ENCODE data around the gene PITX1. TPM values are rescaled to one million over a fixed set of nuclear protein-coding genes. Genes with fewer than 3 reads are reported as not detected.

Gene PITX1
- total RNA-seq, 1 donor from 2014 or later: not detected

DNA sequence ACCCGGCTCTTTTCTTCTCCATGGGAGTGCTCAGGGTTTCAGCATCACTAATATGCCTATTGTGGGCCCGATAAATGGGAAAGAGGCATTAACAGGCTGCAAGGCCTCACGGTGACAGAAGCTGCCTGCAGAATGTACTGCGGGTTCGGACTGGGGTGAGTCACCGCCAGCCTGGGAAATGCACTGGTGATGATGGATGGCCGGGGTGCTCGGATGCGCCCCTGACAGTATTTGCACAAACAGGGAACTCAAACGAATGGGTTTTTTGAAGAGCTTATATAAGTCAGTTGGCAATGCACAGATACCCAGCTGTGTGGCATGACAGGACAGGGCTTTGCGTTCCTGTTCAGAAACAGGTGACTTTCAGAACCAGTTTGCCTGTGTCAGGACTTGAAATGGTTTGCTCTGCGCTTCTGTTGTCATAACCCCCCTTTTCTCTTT lies 42.0 kb upstream of the PITX1 start:
- TF ChIP-seq, protein P1, sequence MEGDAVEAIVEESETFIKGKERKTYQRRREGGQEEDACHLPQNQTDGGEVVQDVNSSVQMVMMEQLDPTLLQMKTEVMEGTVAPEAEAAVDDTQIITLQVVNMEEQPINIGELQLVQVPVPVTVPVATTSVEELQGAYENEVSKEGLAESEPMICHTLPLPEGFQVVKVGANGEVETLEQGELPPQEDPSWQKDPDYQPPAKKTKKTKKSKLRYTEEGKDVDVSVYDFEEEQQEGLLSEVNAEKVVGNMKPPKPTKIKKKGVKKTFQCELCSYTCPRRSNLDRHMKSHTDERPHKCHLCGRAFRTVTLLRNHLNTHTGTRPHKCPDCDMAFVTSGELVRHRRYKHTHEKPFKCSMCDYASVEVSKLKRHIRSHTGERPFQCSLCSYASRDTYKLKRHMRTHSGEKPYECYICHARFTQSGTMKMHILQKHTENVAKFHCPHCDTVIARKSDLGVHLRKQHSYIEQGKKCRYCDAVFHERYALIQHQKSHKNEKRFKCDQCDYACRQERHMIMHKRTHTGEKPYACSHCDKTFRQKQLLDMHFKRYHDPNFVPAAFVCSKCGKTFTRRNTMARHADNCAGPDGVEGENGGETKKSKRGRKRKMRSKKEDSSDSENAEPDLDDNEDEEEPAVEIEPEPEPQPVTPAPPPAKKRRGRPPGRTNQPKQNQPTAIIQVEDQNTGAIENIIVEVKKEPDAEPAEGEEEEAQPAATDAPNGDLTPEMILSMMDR (IDR thresholded peaks at IDR 0.05; ENCODE audit: insufficient read depth, low read length, poor library complexity, severe bottlenecking): no peak
- no peak for DNase-seq (ENCODE audit: low read depth)
- H3K36me3 ChIP-seq (ENCODE audit: control insufficient read depth, insufficient read depth, low read length): no peaks in the 10 kb centered on the region
- H3K4me3 ChIP-seq (ENCODE audit: low read depth, low read length): no peak overlapping the region
- peaks cover 6% of the 10 kb centered on the region for H3K27me3 ChIP-seq (ENCODE audit: control insufficient read depth, insufficient read depth, low read length)

DNA sequence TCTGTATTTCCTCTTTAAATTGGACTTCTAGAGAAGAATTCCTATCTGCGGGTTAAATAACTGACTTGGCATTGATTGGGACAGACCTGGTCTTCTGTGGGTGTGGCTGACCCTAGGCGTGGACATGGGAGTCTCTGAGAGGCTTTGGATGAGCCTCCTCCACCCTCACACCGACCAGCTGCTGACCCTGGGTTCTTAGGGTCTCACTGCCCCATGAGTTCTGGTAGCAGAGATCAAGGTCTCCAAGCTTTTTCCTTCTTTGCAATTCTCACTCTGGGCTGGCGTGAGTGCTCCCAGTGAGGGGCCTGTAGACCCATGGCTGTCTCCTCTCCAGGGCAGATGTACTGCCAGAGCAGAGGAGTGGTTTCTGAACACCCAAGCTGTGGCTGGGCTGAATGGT lies 41.6 kb upstream of the PITX1 start:
- TF ChIP-seq, protein P1 (IDR thresholded peaks at IDR 0.05; ENCODE audit: insufficient read depth, low read length, poor library complexity, severe bottlenecking): no peak
- Histone ChIP-seq H3K27me3 (ENCODE audit: control insufficient read depth, insufficient read depth, low read length) (peaks cover 6% of the 10 kb centered on the region), H3K36me3 (ENCODE audit: control insufficient read depth, insufficient read depth, low read length) (no peaks in the 10 kb centered on the region), H3K4me3 (ENCODE audit: low read depth, low read length) (no peak overlapping the region)
- DNase-seq (ENCODE audit: low read depth): no peak

DNA sequence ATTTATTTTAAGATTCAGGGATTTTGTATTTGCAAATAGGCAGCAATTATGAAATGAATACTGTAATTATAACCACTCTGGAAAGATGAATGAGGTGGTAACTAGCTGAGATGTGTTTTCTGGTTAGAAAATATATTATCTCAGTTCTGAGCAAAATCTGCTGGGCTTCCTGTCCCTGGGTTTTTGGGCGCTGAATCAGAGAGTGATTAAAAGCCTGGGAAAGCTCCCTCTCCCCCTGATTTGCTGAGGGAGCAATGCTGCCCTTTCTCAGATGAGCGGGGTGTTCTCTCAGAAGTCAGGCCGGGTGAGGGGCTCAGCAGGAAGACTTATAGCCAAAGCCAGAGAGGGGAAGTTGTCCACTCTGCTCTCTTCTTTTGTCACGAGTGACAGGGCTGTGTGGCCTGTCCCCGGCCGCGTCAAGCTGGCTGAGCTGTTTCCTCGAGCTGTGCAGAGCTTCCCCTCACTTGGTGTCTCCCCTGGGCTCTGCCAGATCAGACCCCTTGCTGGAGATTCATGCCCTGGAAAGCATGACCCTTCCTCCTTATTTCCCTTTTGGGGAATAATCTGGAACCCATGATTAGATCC lies 39.8 kb upstream of the PITX1 start:
- no peak overlapping the region for H3K4me3 ChIP-seq (ENCODE audit: low read depth, low read length)
- peaks cover 13% of the 10 kb centered on the region for H3K27me3 ChIP-seq (ENCODE audit: control insufficient read depth, insufficient read depth, low read length)
- H3K36me3 ChIP-seq (ENCODE audit: control insufficient read depth, insufficient read depth, low read length): no peaks in the 10 kb centered on the region
- no peak for DNase-seq (ENCODE audit: low read depth)
- TF ChIP-seq, protein P1 (IDR thresholded peaks at IDR 0.05; ENCODE audit: insufficient read depth, low read length, poor library complexity, severe bottlenecking): no peak

DNA sequence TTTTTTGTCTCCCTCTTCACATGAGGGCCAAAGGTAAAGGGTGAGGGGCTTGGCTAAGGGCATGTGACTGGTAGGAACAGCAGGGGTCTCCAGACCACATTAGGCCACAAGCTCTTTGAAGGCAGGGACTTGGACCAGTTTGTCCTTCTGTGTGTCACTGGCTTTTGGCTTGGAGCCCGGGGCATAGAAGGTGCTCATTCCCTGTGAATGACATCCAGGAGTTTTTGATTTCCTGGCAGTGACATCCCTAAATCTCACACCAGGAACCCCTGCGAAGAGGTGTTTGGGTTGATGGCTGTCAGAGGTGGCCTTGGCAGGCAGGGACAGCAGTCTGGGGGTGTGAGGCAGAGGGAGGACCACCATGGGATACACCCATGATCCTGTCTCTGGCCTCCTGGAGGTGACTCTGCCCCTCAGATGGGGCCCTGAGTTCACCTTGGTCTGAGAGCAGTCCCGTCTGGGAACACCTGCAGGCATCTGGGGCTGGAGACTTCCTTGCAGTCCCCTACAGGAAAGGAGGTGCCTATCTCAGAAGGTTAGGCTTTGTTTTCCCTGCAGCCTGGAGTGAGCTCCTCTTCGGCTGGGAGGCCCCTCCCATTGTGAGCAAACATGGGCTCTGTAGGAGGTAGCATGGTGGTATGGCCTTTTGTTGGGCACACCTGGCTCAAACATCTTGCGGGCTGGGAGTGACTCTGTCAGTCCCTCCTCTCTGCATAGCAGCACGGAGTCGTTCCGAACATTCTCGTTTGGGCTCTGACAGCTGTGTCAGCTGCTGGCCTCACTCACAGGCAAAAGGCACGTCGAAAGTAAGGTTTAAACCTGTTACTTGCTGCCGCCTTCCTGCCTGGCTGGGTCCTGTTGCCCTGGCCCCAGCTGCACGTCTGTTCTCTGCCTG lies 38.6 kb upstream of the PITX1 start:
- no peak for DNase-seq (ENCODE audit: low read depth)
- H3K4me3 ChIP-seq (ENCODE audit: low read depth, low read length): no peak overlapping the region
- TF ChIP-seq, protein P1 (IDR thresholded peaks at IDR 0.05; ENCODE audit: insufficient read depth, low read length, poor library complexity, severe bottlenecking): no peak
- peaks cover 16% of the 10 kb centered on the region for H3K27me3 ChIP-seq (ENCODE audit: control insufficient read depth, insufficient read depth, low read length)
- no peaks in the 10 kb centered on the region for H3K36me3 ChIP-seq (ENCODE audit: control insufficient read depth, insufficient read depth, low read length)

DNA sequence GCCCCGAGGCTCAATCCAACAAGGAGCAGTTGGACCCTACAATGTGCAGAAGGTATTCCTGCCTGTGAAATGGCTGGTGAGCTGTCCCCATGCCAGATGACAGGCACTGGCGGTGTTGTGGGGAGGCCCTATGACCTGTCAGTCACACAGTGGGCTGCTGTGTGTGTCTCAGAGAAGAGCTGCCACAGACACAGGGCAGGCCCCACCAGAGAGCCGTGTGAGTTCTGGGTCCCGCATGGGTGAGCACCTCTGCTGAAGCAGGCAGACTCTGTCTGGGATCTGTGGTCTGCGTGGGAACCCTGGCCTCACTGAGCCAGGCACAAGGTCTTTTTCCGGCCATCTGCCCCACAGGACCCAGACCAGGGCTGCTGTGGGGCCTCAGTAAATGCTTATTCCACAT lies 37.3 kb upstream of the PITX1 start:
- DNase-seq (ENCODE audit: low read depth): no peak
- TF ChIP-seq, protein P1 (IDR thresholded peaks at IDR 0.05; ENCODE audit: insufficient read depth, low read length, poor library complexity, severe bottlenecking): no peak
- no peaks in the 10 kb centered on the region for H3K36me3 ChIP-seq (ENCODE audit: control insufficient read depth, insufficient read depth, low read length)
- peaks cover 22% of the 10 kb centered on the region for H3K27me3 ChIP-seq (ENCODE audit: control insufficient read depth, insufficient read depth, low read length)
- no peak overlapping the region for H3K4me3 ChIP-seq (ENCODE audit: low read depth, low read length)
